Hindlimb muscle (tissue), 1 donor: ENCODE data around the gene KLHDC7A. TPM values are rescaled to one million over a fixed set of nuclear protein-coding genes. Genes with fewer than 3 reads are reported as not detected.
"Not testable (repeated sequence)": the region's sequence is repeated elsewhere in the genome, so short reads cannot be mapped to it uniquely, and the experiment has no call there.

Experiments
- DNase-seq: peaks from one replicate; pipeline ENCODE4 v3.0.0-alpha.2; 2013
- polyA plus RNA-seq: library from polyadenylated mRNA; unstranded; fragments of 120-200 nt; gene quantifications from one replicate; pipeline ENCODE4 v1.2.1, GENCODE V29; 2013; ENCODE audit not compliant: insufficient read length

The KLHDC7A gene
- polyA plus RNA-seq: 0.04 TPM

DNA sequence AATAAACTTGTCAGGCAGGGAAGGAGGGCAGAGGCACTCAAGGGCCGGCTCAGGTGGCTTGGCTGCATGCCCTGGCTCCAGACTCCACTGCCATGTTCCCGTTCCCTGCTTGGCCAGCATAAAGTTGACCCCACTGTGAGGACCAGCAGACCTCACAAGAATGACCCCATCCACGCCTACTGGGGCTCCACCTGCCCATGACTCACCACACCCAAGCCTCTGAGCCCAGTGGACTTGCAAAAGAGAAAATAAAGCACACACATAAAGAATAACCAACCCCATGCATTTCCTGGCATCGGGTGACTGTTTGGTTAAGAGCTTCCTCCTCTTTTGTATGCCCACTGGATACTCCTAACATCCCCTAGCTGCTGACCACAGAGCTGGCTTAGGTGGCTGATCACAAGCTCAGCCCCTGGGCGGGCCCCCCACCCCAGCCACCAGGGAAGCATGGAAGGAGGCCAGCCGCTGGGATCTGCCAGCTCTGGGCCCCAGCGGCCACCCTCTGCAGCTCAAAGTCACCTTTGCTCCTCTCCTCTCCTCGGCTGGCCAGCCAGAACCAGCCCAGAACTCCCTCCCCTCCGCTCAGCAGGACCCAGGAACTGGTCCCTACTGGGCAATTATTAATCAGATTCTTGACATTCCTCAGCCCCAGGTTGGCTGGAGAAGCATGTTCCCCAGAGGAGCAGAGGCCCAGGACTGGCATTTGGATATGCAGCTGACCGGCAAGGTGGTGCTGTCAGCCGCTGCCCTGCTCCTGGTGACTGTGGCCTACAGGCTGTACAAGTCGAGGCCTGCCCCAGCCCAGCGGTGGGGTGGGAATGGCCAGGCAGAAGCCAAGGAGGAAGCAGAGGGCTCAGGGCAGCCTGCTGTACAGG is at the start of gene KLHDC7A:
Gene KLHDC7A (plus strand): TSS at position 616 of the 875 bp plus-strand sequence. CDS start 52 bp downstream, at position 668.
- no peak for DNase-seq

DNA sequence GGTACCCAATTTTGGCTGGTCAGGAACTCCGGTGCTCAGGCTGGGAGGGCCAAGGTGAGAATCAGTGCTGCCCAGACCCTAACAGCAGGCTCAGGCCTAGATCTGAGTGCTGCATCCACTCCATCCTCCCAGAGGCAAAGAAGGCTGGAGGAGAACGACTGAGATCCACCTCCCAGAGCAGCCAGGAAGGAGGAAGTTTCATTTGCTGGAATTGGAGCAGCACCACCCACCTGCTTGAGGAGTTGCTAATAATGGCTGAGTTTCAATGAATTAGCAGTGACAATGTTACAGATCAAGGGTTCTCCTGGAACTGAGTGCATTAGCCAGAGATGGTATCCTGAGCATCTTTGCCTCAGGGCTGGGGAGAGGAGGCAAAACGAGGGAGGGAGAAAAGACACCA is 46.7 kb upstream of the KLHDC7A start:
- DNase-seq: no peak

DNA sequence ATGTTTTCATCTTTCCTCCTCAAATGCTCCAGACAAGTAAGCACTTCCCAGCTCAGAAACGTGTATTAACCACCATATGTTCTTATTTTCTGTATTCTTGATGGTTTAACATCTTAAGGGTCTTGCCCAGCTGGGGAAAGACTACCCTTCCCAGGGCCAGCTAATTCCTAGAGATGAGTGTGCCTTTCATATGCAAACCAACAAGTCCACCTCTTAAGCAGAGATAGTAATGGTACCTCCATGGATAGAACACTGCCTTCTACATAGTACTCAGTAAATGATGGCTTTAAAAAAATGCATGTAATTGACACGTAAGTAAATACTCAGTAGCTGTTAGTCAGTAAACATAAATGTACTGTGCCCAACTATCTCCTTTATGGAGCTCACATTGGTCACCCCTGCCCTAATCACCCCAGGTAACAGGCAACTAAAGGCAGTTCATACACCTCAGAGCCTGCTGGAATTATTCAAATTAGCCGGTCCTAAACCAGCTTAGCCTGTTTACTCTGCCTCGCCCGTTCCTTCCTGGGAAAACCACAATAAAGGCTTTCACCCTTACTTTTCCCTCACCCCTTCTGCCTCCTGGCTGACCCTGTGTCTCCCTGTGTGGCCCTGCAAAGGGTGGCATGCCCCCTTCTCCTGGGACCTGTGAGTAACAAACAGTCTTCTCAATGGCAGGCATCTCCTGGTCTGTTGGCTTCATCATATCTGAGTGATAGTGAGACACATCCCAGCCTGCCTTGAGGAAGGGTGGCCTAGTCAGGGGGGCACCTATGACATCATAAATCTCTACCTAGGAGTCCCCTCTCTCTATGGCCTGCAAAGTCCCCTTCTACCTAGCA is 40.1 kb upstream of the KLHDC7A start:
- no peak for DNase-seq

DNA sequence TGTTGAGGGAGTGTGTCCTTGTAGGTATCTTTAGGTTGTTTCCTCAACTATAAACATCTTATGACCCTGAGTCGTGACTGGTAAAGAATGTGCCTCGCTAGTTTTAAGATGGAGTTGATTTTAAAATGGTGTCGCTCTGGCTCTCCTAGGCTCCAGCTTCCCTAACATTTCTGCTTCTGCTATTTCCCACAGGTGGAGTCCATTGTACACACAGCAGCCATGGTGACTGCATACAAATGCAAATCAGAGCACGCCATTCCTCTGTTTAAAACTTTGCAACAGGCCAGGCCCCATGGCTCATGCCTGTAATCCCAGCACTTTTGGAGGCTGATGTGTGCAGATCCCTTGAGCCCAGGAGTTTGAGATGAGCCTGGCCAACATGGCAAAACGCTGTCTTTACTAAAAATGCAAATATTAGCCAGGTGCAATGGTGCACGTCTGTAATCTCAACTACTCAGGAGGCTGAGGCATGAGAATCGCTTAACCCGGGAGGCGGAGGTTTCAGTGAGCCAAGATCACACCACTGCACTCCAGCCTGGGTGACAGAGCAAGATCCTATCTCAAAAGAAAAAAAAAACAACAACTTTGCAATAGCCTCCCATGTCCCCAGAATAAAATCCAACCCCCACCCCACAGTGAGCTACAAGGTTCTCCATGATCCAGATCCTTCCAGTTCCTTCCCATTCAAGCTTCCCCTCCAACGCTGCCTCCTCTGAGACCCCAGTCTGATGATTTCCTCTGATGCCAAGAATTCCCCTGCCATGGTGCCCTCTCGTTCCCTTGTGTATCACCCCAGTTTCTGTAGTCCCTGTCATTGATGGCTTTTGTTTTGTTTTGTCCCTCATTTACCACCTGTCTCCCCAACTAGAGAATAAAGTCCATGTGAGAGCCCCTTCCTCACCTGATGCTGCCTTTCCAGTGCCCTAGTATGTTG is 36.9 kb upstream of the KLHDC7A start:
- no peak for DNase-seq

DNA sequence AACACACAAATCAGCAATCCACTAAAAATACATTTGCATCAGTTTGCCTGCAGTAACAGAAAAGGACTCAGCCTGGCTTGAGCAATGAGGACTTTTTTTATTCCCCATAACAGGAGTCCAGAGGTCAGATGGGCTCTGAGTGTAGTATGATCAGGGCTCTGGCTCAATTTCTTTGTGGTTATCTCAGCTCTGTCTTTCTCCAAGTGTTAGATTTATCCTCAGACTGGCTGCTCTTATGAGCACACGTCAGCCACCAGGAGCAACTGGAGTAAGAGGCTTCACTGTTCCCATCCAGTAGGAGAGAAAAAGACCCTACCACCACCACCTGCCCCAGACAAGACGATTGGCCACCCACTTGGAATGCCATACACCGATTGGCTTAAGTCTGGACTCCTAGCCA is 36.2 kb upstream of the KLHDC7A start:
- no peak for DNase-seq

DNA sequence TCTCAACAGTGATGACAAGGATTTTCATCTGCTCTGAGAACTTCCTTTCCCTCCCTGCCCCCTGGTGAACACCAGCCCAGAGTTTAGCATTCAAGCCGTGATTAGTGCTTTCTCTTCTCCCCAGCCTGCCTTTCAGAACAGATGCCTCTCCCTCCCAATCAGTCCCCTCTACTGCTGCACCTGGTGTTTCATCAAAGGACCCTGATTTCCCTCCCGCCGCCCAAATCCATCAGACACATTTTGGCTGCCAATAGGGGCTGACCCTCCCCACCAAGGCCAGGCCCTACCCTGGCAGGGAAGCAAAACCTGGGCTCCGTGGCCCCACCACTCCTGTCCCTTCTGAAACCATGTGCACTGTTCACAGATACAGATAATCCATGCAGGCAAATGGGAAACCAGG is 34.0 kb upstream of the KLHDC7A start:
- DNase-seq: no peak

DNA sequence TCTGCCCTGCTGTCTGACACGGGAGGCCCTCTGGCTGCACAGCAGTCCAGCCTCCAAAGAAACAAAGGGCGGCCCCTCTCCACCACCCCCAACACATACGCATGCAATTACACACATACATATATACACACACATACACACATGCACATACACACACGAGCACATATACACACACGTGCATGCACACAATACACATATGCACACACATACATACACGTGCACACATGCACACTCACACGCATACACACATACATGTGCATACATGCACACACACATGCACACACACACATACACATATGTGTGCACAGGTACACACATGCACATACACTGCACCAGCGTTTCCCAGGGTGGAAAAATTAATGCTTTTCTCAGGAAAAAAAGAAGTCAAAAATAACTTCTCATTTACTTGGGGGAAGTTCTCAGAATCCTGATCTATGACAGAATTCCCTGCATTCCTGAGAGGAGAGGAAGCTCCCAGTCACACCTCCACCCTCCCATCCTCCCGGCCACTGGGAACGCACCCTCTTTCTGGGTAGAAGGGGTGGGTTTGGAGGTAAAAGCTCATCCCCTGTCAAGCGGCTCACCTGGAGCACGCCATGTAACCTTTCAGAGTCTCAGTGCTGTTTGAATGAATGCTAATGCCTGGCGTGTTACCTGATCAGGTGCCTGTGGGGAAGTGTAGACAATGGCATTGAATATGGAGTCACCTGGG is 33.1 kb upstream of the KLHDC7A start:
- no peak for DNase-seq

DNA sequence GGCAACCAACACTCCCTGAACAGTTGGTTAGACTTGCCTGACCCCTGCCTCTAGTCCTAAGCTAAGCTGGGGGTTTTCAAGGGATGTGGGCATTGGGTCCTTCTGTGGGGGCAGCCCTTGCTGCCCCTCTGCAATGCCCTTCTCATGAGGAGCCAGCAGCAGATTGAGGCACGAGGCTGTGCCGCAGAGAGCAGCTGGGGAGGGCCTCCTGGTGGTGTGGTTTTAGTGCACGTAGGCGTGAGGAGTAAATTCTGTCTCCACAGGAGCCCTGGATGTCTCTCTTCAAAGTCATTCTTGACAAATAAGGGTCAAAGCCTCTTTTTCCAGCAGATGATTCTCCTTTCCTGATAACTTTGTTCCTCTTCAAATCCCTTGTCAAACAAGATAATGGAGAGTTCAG is 31.8 kb upstream of the KLHDC7A start:
- DNase-seq: no peak

DNA sequence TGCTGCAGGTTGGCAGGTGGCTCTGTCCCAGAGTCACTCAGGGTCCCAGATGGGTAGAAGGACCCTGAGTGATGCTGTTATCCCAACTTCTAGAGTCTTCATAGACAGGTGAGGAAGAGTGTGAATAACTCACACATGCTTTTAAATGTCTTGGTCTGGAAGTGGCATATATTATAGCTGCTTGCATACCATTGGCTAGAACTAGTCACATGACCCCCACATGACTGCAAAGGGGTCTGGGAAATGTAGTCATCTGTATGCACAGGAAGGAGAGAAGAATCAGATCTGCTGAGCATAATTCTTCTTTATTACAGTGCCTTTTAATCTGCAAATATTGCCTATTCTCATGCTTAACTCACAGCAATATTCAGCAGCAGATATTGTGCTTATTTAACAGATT is 28.2 kb upstream of the KLHDC7A start:
- DNase-seq: no peak

DNA sequence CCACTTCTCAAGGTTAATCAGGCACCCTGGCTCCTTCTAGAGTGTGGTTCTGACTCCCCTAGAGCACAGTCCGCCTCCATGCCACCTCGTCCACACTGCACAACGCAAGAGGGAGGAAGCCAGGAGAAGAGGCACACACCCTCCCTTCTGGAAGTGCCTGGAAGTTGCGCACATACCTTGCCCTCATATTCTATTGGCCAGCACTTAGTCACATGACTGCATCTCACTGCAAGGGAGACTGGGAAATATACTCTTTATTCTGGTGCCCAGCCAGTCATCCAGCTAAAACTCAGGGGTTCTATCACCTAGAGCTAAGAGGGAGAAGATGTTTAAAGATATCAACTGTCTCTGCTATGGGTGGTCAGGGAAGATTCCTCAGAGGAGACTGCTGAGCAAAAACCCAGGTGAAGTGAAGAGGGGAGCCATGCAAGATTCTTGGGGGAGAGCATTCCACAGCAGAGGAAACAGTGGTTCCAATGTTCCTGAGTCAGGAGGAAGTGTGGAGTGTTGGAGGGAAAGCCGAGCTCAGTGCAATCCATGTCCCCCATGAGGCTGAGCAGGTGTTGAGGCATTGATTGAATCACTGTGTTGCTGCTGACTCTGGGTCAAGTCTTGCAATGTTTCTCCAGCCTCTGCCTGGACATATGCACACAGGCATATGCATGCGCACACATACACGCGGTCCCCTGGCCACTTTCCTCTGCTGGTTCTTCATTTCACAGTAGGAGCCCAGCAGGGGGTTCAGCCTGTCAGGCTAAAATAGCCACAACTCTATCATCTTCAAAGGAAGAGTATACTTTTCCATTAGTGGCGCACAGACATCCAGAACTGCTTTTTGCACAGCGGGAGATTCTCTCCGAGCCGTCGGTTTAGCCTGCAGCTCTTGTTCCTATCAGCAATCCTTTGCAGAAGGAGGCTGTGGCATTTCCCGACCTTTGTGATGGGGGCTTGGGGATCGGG is 22.3 kb upstream of the KLHDC7A start:
- no peak for DNase-seq

DNA sequence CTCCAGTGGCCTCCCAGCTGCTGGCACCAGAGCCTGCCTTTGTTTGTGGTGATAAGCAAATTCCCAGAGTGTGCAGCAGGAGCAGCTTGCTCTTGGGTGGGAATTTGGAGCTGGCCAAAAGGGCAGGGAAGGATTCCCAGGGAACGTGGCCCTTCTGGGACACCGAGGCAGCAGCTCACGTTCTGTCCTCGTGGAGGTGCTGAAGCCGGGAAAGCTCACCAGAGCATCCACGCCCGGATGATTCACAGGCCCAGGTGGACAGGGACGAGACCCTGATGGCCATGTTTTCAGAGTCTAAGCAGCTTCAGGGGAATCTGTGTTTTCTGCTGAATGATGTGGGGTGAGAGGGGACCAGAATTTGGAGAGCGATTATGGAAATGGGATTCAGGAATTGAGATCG is 19.1 kb upstream of the KLHDC7A start:
- DNase-seq: no peak

DNA sequence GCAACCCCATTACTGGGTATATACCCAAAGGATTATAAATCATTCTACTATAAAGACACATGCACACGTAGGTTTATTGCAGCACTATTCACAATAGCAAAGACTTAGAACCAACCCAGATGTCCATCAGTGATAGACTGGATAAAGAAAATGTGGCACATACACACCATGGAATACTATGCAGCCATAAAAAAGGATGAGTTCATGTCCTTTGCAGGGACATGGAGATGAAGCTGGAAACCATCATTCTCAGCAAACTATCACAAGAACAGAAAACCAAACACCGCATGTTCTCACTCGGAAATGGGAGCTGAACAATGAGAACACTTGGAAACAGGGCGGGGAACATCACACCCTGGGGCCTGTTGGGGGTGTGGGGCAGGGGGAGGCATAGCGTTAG is 18.2 kb upstream of the KLHDC7A start:
- DNase-seq: not testable (repeated sequence)

DNA sequence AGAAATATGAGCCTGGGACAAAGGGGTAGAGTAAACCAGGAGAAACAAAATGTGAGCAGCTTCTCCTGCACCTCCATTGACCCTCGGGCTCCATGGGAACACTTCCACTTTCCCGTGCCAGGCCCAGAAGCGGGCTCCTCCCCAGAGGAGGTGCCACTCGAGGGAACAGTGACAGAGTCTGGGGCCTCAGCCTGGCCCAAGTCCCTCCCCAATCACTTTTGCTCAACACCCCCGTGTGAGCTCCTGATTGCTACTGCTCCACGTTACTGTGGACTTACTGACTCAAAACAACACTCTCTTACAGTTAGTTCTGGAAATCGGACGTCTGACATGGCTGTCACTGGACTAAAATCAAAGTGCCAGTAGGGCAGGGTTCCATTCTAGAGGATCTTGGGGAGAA is 17.7 kb upstream of the KLHDC7A start:
- DNase-seq: no peak

DNA sequence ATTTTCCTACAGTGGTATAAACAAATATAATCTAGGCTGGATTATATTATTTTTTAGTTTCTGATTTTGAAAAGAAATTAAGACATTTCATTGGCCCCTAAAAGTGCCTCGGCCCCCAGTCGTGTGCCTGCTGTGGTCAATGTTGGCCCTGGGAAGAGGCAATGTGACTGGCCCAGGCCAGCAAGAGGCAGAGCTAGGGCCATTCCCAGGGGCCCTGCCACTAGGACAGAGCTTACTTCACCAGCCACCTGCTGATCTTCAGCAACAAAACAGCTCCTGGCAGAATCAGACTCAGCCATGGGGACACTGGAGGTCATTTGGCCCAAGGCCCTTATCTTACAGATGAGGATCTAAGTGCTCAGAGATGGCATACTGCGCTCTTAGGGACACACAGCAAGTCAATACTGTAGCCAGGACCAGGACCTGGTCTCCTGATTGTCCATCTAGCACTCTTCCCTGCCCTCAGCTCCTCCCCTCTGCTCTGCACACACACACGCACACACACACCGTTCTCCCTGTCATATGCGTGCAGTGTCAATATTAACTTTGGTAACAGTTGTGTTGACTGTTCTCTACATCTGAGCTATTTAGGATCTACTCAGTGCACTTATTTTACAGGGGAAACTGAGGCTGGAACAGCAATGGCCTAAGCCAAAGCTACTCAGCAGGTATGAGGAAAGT is 16.6 kb upstream of the KLHDC7A start:
- DNase-seq: no peak

DNA sequence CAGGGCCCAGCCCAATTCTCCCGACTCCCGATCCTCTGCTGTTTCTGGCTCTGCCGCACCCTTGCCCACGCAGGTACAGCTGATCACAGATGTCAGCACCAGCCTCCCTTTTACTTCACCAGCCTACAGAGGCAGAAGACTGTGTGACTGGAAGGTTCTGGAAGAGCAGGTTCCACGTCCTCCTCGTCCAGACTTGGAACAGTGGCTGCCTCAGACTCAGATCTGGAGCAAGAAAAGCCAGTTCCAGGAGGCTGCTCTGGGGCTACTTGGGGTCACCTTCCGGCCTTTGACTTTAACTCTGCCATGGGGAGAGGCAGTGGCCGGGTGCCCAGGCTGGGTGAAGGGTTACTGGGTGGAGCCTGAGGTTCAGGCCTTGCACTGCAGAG is 16.1 kb upstream of the KLHDC7A start:
- DNase-seq: no peak

DNA sequence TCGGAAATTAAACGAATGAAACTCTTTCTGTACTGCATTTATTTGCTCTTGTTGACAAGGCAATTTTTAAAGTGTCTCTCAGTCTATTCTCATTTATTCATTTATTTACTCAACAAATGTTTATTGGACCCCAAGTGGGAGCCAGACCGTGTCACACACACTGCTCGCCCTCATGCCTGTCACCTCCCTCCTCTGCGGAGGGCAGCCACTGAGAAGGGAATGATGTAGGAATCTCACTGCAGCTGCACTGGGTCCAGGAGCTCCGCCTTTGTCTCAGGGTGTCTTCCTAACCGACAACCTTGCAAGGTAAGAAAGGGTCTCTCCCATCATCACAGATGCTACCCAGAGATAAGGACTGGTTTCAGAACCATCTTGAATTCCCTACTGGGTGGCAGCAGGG is 14.1 kb upstream of the KLHDC7A start:
- DNase-seq: no peak

DNA sequence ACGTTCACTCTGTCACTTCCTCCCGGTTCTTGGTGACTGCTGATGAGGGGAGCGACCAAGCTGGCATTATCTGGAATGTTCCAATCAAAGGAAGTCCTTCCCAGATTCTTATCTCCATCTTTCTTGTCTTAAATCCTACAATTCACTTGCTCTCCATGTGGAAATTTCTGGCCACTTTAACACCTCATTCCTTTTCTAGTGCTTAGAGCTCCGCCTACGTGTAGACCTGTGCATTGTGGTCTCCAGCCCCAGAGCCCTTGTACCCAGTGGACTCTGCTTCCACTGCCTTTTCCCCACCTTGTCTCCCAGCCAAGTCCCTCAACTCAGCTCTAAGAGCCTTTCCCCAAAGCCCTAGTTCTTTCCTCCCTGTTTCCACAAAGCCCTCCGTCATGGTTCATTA is 12.2 kb upstream of the KLHDC7A start:
- no peak for DNase-seq

DNA sequence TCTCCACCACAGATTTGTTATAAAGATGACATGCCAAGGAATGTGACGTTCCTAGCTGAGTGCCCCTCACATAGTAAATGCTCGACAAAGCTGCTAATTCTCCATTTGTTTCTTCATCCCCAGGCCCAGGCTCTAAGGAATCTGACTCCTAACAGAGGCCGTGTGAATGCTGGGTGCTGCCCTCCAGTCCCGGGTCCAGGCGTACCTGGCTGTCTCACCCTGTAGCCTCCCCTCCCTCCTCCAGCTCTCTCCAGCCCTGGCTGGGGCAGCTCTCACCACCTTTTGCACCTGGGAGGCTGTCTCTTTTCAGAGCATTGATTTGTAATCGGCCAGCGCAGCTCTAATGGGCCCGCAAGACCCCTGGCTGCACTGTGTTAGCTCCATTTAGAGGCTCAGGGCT is 11.2 kb upstream of the KLHDC7A start:
- no peak for DNase-seq

DNA sequence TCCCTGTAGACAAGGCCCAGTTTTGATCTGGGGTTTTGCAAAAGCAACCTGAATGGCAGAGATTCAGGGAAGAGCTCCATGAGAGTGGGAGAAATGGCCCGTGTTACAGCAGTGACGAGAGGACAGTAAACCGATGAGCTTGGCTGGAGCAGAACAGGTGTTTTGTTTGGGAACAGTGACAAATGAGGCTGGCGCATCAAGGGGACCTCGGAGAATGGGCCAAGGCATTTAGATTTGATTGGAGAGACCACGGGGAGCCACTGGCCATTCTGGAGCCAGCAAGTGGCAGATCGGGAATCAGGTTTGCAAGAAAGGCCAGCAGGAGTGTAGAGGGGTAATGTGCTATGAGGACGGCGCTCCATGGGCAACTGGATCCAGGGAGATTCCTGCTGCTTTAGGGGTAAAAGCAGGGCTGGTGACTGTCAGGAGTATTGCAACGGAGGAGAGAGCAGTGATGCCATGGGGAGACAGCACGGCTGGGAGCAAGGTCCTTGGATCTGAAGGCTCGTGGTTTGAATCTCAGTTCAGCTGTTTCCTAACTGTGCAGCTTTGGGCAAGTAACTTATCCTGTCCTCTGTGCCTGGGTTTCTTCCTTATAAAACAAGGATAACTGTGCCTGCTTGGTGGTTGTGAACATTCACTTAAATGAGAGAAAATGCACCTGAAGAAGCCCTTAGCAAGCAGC is 9.9 kb upstream of the KLHDC7A start:
- no peak for DNase-seq
